GM12878 (cell line): ENCODE results near the gene C20orf144. TPM values are rescaled to one million over a fixed set of nuclear protein-coding genes. Genes with fewer than 3 reads are reported as not detected.

Source experiments
- ATAC-seq: fragments of 200-7000 bp; cut with Tn5 transposase; 3 replicates; pipeline ENCODE4 v1.9.1; 2020; ENCODE audit warnings: mild to moderate bottlenecking, moderate library complexity
- BruUV-seq: library from RNA; stranded (reverse); fragments of 400-500 nt; replicated peaks from 2 replicates; lab custom pipeline; 2021; lab: Mats Ljungman, UMichigan
- CTCF ChIA-PET: fragments of 300-600 bp; sonication (Branson Sonifier 250); formaldehyde crosslinking; extraction: SDS; loops from one replicate; lab custom pipeline; 2021; ENCODE audit warnings: inconsistent platforms; lab: Yijun Ruan, JAX
- POLR2A ChIA-PET: fragments of 350-600 bp; formaldehyde crosslinking; extraction: SDS; loops from one replicate; lab custom pipeline; 2021; ENCODE audit warnings: inconsistent platforms; lab: Charles Lee
- RAD21 ChIA-PET: fragments of 300-600 bp; sonication (Branson Sonifier 250); formaldehyde crosslinking; loops from one replicate; lab custom pipeline; 2023; ENCODE audit warnings: antibody characterized with exemption; ENCODE audit not compliant: unreplicated experiment; lab: Charles Lee
- SMC1A ChIA-PET: fragments of 300-600 bp; sonication (Branson Sonifier 250); formaldehyde crosslinking; loops from one replicate; lab custom pipeline; 2023; ENCODE audit not compliant: unreplicated experiment, uncharacterized antibody; lab: Charles Lee
- DNase-seq: peaks from one replicate; pipeline ENCODE4 v3.0.0-alpha.2; 2011; ENCODE audit warnings: low read depth, low spot score
- FAIRE-seq: peaks from 3 replicates; lab custom pipeline; 2011; peaks lifted over from hg19 to GRCh38; lab: Jason Lieb, UNC
- H2AFZ ChIP-seq: 2 replicates; pipeline ENCODE4 v1.6.0; 2011; ENCODE audit warnings: low read depth, low read length, control low read depth; ENCODE audit not compliant: control insufficient read depth
- H3K27ac ChIP-seq: 2 replicates; pipeline ENCODE4 v1.5.1; 2011; ENCODE audit warnings: control low read depth; ENCODE audit not compliant: control insufficient read depth, insufficient read depth
- H3K27me3 ChIP-seq, 2 experiments: replicated peaks in 1 of 2; 2 replicates each; pipeline versions ENCODE4 v1.6.0 to v1.6.1; 2011; ENCODE audit warnings: low read length in 1 of 2; ENCODE audit not compliant: control insufficient read depth in 2 of 2, insufficient read depth in 2 of 2
- H3K36me3 ChIP-seq, 2 experiments: 2 replicates each; pipeline ENCODE4 v1.5.1; 2011; ENCODE audit warnings: low read length in 1 of 2; ENCODE audit not compliant: control insufficient read depth in 2 of 2, insufficient read depth in 2 of 2
- H3K4me1 ChIP-seq: 2 replicates; pipeline ENCODE4 v1.6.1; 2011; ENCODE audit warnings: mild to moderate bottlenecking, low read length, moderate library complexity, mixed read lengths; ENCODE audit not compliant: control insufficient read depth, insufficient read depth
- H3K4me2 ChIP-seq: 2 replicates; pipeline ENCODE4 v1.6.0; 2011; ENCODE audit warnings: control low read depth; ENCODE audit not compliant: control insufficient read depth, insufficient read depth
- H3K4me3 ChIP-seq: fragments of 200-600 bp; sonication (generic); 2 replicates; pipeline ENCODE4 v1.5.1; 2016
- H3K79me2 ChIP-seq: 2 replicates; pipeline ENCODE4 v1.6.0; 2011; ENCODE audit warnings: low read length; ENCODE audit not compliant: control insufficient read depth, insufficient read depth
- H3K9ac ChIP-seq: 2 replicates; pipeline ENCODE4 v1.8.0; 2011; ENCODE audit warnings: low read length, control low read depth, mixed read lengths; ENCODE audit not compliant: control insufficient read depth, insufficient read depth
- H3K9me3 ChIP-seq: replicated peaks from 3 replicates; pipeline ENCODE4 v1.5.1; 2011; ENCODE audit warnings: mild to moderate bottlenecking, low read length; ENCODE audit not compliant: control insufficient read depth, insufficient read depth
- H4K20me1 ChIP-seq: 2 replicates; pipeline ENCODE4 v1.6.0; 2011; ENCODE audit not compliant: control insufficient read depth, insufficient read depth
- GABPA ChIP-seq: IDR thresholded peaks from 2 replicates; pipeline ENCODE4 v1.6.1; 2014; ENCODE audit warnings: antibody characterized with exemption, low read depth, mild to moderate bottlenecking, inconsistent platforms
- PRDM15 ChIP-seq: fragments of 450-650 bp; formaldehyde crosslinking; IDR thresholded peaks from 2 replicates; pipeline ENCODE4 v1.4.0; 2020; ENCODE audit warnings: mild to moderate bottlenecking, moderate library complexity
- ZNF687 ChIP-seq: fragments of 450-650 bp; IDR thresholded peaks from 2 replicates; pipeline ENCODE4 v1.6.1; 2017; ENCODE audit warnings: mild to moderate bottlenecking, moderate library complexity
- WGBS: methylation state at CpG from one replicate; pipeline ENCODE4 v1.1.6; 2016; ENCODE audit warnings: low lambda C conversion rate; ENCODE audit not compliant: insufficient replicate concordance, insufficient coverage; ENCODE audit errors: missing lambda C conversion rate; 5-methylcytosine and 5-hydroxymethylcytosine counted together
- in situ Hi-C: fragments of 300-500 bp; cut with MboI; formaldehyde crosslinking; loops from 9 replicates; pipeline ENCODE4 v1.14.3; 2018; ENCODE audit warnings: mixed read lengths
- intact Hi-C: fragments of 100-400 bp; cut with micrococcal nuclease; formaldehyde crosslinking; loops from one replicate; pipeline ENCODE4 v1.14.2; 2022; ENCODE audit not compliant: unreplicated experiment
- polyA plus RNA-seq, 11 experiments: library from polyadenylated mRNA; depleted of rRNA in 4 of 11; unstranded in 6 of 11; stranded (reverse) in 5 of 11; fragments of >200 nt; fragmentation: Nextera tagmentation in 4 of 11; fragmentation: Illumina TruSeq in 1 of 11; extraction: Ambion mirVana in 4 of 11; extraction: Trizol in 1 of 11; gene quantifications; 1 replicate in 1 of 11; 2 replicates in 10 of 11; pipeline versions ENCODE4 v1.2.1 to v1.2.3, GENCODE V29; 2011 to 2016; ENCODE audit warnings: inconsistent platforms in 2 of 11, missing spikeins in 2 of 11, low read depth in 1 of 11
- total RNA-seq, 4 experiments: library from RNA; depleted of rRNA in 3 of 4; stranded (reverse); fragments of >200 nt in 3 of 4; fragmentation: Illumina TruSeq in 1 of 4; extraction: Trizol in 1 of 4; gene quantifications; 2 replicates each; pipeline versions ENCODE4 v1.2.1 to v1.2.3, GENCODE V29; 2013 to 2021

C20orf144 gene
- total and polyA plus RNA-seq, 10 of the 15 experiments (the other 5 are each of a cell fraction or from before 2014, with no cell fraction given): 0.04 to 0.62 (median 0.23) TPM; not detected in 2

GRCh38 chr20:33696448-33696847 is 34.3 kb downstream of the C20orf144 start:
- ChIA-PET RAD21 (no interaction called here), CTCF (no interaction called here), SMC1A (no interaction called here), POLR2A (interaction anchor here (0.6 kb wide), 1 partner anchor 262 kb away, joined by 3 read pairs; no protein-coding TSS in a partner anchor)
- Histone ChIP-seq H3K79me2 (no peaks in the 10 kb centered on the region), H3K4me1 (no peaks in the 10 kb centered on the region), H3K4me2 (no peak overlapping the region), H3K9ac (no peak overlapping the region), H3K27me3 (no peaks in the 10 kb centered on the region), H2AFZ (no peak overlapping the region), H3K36me3 (no peaks in the 10 kb centered on the region), H3K9me3 (no peaks in the 10 kb centered on the region), H3K27ac (no peak overlapping the region), H3K4me3 (no peak overlapping the region), H4K20me1 (no peaks in the 10 kb centered on the region)
- TF ChIP-seq GABPA (no peak), PRDM15 (CRISPR knock-in tag) (no peak), ZNF687 (no peak)
- no peak for ATAC-seq
- in situ Hi-C loops (no loop called here), intact Hi-C loops (no loop called here)
- no TSS peak for BruUV-seq
- no peak for DNase-seq
- no peak for FAIRE-seq
- 72% methylated on average over 4 of the region's 4 CpGs for WGBS
